GM18505 (cell line): ENCODE data around the gene MSMB.
"Not testable (repeated sequence)": the region's sequence is repeated elsewhere in the genome, so short reads cannot be mapped to it uniquely, and the experiment has no call there.

Source experiments
- ATAC-seq: cut with Tn5 transposase; IDR thresholded peaks from one replicate; pipeline ENCODE4 v1.9.1; 2021; ENCODE audit not compliant: unreplicated experiment
- POLR2A ChIP-seq: IDR thresholded peaks from 4 replicates; pipeline ENCODE4 v1.6.1; 2011; ENCODE audit warnings: borderline replicate concordance; ENCODE audit not compliant: insufficient read depth, insufficient read length; ENCODE audit errors: extremely low read depth

Gene MSMB

GRCh38 chr10:46019569-46020343 is 26.3 kb downstream of the MSMB start:
- ATAC-seq = no peak
- no peak for TF ChIP-seq POLR2A

GRCh38 chr10:46019177-46019528 is 26.9 kb downstream of the MSMB start:
- ATAC-seq = no peak
- TF ChIP-seq POLR2A = no peak

GRCh38 chr10:46018453-46019176 is 27.5 kb downstream of the MSMB start:
- ATAC-seq = no peak
- no peak for TF ChIP-seq POLR2A

GRCh38 chr10:46017733-46018132 is 28.3 kb downstream of the MSMB start:
- no peak for TF ChIP-seq POLR2A
- no peak for ATAC-seq

DNA sequence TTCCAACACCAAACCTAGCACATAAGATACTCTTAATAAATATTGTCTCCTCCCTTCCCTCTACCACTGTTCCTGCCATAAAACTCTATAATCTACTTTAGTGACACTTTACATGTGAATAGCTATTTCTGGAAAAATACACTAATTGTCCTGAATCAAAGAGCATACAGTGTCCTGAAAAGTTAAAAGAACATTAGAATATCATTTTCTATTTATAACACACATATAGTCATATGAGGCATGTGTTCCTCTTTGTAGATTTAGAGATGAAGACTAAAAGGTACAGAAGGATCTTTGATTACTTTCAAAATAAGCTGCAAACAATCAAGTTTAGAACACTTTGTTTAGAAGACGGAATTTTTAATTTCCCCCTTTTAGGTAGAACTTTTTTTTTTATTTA is 29.3 kb downstream of the MSMB start:
- ATAC-seq = no peak
- TF ChIP-seq POLR2A = no peak

GRCh38 chr10:46016190-46016589 is 29.9 kb downstream of the MSMB start:
- no peak for ATAC-seq
- no peak for TF ChIP-seq POLR2A

DNA sequence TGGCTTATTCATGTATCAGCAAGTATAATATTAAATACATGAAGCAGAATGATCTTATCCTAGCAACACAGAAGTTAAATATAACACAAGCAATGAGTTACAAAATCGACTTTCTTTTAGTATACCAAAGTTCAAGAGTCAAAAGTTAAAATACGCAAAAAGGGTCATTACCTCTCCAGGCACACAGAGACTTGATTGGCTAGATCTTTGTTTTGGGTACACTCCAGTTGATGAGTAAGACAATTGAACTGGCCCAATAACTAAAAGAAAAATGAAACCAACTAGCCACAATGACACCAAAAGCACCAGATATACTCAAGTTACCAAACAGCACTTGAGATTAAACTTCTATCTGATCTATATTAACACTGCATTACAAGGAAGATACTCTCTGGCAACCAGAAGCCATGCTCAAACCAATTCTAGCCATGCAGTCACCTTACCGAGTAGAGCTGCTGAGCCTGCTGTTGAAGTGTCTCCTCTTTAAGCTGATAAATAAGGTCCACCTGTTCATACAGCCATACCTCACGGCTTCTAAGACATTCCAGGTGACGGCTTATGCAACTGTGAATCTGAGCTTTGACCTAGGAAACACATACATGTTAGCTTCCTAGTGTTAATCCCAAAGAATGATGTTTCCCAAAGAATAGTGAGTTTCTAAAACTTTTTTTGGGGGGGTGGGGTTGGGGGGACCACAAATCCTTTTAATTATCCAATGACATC is 31.2 kb downstream of the MSMB start:
- no peak for ATAC-seq
- no peak for TF ChIP-seq POLR2A

- ATAC-seq = no peak
- no peak for TF ChIP-seq POLR2A
Observed at GRCh38 chr10:46014206-46014605, 31.9 kb downstream of the MSMB start.

DNA sequence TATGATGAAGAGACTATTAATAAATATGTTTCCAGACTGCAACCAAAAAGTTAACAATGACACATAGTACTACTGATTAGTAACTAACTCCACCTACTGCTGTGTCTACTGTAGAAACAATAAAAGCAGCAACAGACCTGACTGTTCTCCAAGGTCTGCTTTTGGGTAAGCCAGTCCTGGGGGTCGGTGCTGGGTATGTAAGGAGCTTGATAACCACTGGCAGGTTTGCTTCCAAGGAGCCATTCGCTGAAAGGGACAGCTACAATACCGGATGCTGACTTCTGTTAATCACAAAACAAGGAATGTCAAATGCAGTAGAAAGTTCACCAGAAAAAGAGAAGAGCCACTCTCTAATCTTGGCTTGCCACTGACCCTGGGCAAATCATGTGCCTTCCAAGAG is 33.3 kb downstream of the MSMB start:
- ATAC-seq = no peak
- no peak for TF ChIP-seq POLR2A

DNA sequence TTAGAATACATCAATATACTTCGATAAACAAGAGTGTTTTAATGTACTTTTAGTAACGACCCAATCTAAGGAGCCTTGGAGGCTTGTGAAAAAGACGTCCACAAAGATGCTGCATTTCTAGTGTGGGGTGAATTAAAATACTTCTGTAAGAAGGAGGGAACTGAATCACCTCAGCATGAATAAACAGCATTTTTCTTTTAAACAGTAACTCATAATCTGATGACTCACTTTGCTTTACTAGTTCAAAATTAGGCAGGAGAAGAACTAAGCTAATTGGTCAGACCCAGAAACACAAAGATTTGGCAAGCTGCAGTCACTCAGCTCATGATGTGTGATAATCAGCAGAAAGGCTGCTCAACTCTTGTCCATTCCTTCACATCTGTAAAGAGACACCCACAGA is 39.9 kb downstream of the MSMB start:
- ATAC-seq = no peak
- no peak for TF ChIP-seq POLR2A

DNA sequence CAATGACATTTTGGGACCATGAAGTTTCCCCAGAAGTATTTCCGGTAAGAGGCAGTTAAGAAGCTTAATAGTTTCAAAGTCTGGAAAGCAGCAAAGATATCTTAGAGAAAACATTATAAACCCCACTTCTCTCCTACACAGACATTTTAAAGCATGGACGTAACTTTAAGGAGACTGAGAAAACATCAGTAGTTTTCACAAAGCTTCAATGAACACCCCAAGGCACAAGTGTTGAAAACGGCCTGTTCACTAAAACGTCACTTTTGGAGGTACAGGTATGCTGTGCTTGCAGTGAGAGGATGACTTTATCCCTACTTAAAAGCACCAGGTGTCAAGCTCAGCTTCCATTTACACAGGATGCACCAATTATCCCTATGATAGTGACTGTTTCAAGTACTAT is 40.7 kb downstream of the MSMB start:
- no peak for ATAC-seq
- TF ChIP-seq POLR2A = no peak

DNA sequence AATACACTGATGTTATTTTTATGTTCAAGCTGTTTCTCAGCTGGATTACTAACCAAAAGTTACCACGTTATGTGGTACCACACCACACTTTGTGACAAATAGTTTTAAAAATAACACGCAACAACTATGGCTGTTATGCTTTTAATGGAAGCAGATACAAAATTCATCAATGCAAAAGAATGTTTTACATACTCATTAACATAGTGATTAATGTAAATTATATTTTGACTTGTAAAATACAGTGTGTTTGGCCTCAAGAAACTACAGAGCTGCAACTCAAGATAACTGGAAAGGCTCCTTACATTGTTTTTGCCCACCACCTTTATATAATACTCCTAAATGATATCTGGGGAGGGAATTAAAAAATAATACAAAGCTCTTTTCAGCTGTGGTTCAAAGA is 41.1 kb downstream of the MSMB start:
- no peak for ATAC-seq
- TF ChIP-seq POLR2A = no peak

GRCh38 chr10:46002916-46003693 is 43.0 kb downstream of the MSMB start:
- no peak for TF ChIP-seq POLR2A
- no peak for ATAC-seq

DNA sequence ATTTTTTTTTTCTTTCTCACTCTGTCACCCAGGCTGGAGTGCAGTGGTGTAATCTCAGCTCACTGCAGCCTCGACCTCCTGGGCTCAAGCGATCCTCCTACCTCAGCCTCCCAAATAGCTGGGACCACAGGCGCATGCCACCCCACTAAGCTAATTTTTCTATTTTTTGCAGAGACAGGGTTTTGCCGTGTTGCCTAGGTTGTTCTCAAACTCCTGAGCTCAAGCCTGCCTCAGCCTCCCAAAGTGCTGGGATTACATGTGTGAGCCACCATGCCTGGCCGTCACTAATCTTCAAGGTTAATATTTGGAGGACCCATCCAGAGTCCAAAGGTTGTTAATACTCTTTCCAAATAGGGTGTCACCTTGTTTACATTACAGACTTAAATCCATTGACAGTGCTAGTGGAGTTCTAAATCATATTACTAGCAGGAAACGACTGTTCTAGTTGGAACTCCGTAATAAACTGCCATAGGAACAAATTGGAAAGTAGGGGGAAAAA is 43.8 kb downstream of the MSMB start:
- ATAC-seq = not testable (repeated sequence)
